K562 (cell line): ENCODE data around the gene HSPA14. TPM values are rescaled to one million over a fixed set of nuclear protein-coding genes. Genes with fewer than 3 reads are reported as not detected.
A peak's percentile ranks its signal among the peaks of the same experiment; 100 is the strongest.

Experiments used
- ARID4B ChIP-seq: sonication (generic); formaldehyde crosslinking; IDR thresholded peaks from 2 replicates; pipeline ENCODE4 v1.8.0; 2022; ENCODE audit warnings: mild to moderate bottlenecking, missing genetic modification reagents
- IFI16 ChIP-seq: fragments of 250-450 bp; sonication (Bioruptor Pico); IDR thresholded peaks from 2 replicates; pipeline ENCODE4 v2.1.2; 2022; ENCODE audit warnings: mild to moderate bottlenecking, inconsistent platforms
- MBD2 ChIP-seq: sonication (generic); IDR thresholded peaks from 2 replicates; pipeline ENCODE4 v1.6.1; 2016; ENCODE audit warnings: low read depth, borderline replicate concordance
- SFPQ ChIP-seq: fragments of 200-400 bp; formaldehyde crosslinking; IDR thresholded peaks from 2 replicates; pipeline ENCODE4 v1.6.1; 2017; ENCODE audit warnings: mild to moderate bottlenecking, low read depth, low read length, moderate library complexity
- SUPT5H ChIP-seq: fragments of 450-650 bp; IDR thresholded peaks from 2 replicates; pipeline ENCODE4 v1.6.1; 2016
- TARDBP ChIP-seq: fragments of 450-650 bp; IDR thresholded peaks from 2 replicates; pipeline ENCODE4 v1.6.1; 2016
- ZNF407 ChIP-seq: fragments of 450-650 bp; IDR thresholded peaks from 2 replicates; pipeline ENCODE4 v1.6.1; 2016; ENCODE audit warnings: low read depth
- ZNF512 ChIP-seq: IDR thresholded peaks from 2 replicates; pipeline ENCODE4 v1.6.1; 2016; ENCODE audit warnings: missing genetic modification characterization, missing compliant biosample characterization
- ZNF644 ChIP-seq: fragments of 200-800 bp; sonication (Bioruptor generic); IDR thresholded peaks from 2 replicates; pipeline ENCODE4 v1.6.1; 2016; ENCODE audit warnings: low read depth, missing genetic modification characterization, missing compliant biosample characterization
- ZNF717 ChIP-seq: fragments of 250-450 bp; sonication (Bioruptor Pico); IDR thresholded peaks from 2 replicates; pipeline ENCODE4 v1.5.0; 2021
- polyA plus RNA-seq, 8 experiments: library from polyadenylated mRNA; depleted of rRNA in 4 of 8; stranded (reverse) in 5 of 8; unstranded in 3 of 8; fragments of >200 nt; fragmentation: Nextera tagmentation in 2 of 8; fragmentation: Illumina TruSeq in 1 of 8; extraction: Ambion mirVana in 2 of 8; extraction: Trizol in 1 of 8; gene quantifications; 2 replicates each; pipeline versions ENCODE4 v1.2.1 to v1.2.3, GENCODE V29; 2011 to 2014; ENCODE audit warnings: inconsistent platforms in 1 of 8, missing spikeins in 1 of 8
- total RNA-seq, 7 experiments: library from RNA; depleted of rRNA in 6 of 7; stranded (reverse); fragments of >200 nt in 6 of 7; fragmentation: Illumina TruSeq in 2 of 7; extraction: Trizol in 2 of 7; gene quantifications; 2 replicates each; pipeline versions ENCODE4 v1.2.1 to v1.2.3, GENCODE V29; 2011 to 2021; ENCODE audit warnings: low replicate concordance in 1 of 7

Gene HSPA14
- total and polyA plus RNA-seq, 9 of the 15 experiments (the other 6 are each of a cell fraction or from before 2014, with no cell fraction given), result 41.9 to 75.0 (median 63.2) TPM

GRCh38 chr10:14878266-14879123 lies 40.4 kb downstream of the HSPA14 start, which contains the start of gene SUV39H2 (continued):
- TF ChIP-seq ZNF407, result no peak
- TF ChIP-seq ZNF644 (tag), result no peak
- peak; percentile 88 for TF ChIP-seq ARID4B (CRISPR knock-in tag)
- TF ChIP-seq MBD2, result 0 out of 2 replicates have a peak, but pooled peaks have one; percentile 2
- no peak for TF ChIP-seq TARDBP
- no peak for TF ChIP-seq IFI16 (CRISPR knock-in tag)
- TF ChIP-seq ZNF717 (CRISPR knock-in tag), result no peak
- peak; percentile 92 for TF ChIP-seq SUPT5H
- no peak for TF ChIP-seq ZNF512 (tag)
- no peak for TF ChIP-seq SFPQ
